Fibroblast of peridontal ligament (primary cell): ENCODE measurements around the gene AFG3L2.
"Not testable (repeated sequence)": the region's sequence is repeated elsewhere in the genome, so short reads cannot be mapped to it uniquely, and the experiment has no call there.

Experiments
- DNase-seq: peaks from one replicate; pipeline ENCODE4 v3.0.0-alpha.2; 2010; ENCODE audit errors: extremely low read depth

AFG3L2 gene

GRCh38 chr18:12397254-12397653 lies 20.2 kb upstream of the AFG3L2 start:
- DNase-seq, result no peak

GRCh38 chr18:12394428-12394827 lies 17.4 kb upstream of the AFG3L2 start:
- no peak for DNase-seq

- no peak for DNase-seq
Observed at GRCh38 chr18:12393998-12394397, 17.0 kb upstream of the AFG3L2 start.

GRCh38 chr18:12393510-12393909 lies 16.5 kb upstream of the AFG3L2 start:
- DNase-seq, result no peak

- DNase-seq, result peak; percentile 83
Observed at GRCh38 chr18:12391487-12392165, 14.6 kb upstream of the AFG3L2 start.

- DNase-seq, result no peak
Observed at GRCh38 chr18:12388442-12388841, 11.4 kb upstream of the AFG3L2 start.

- peak; percentile 54 for DNase-seq
Observed at GRCh38 chr18:12384261-12384660, 7.2 kb upstream of the AFG3L2 start.

GRCh38 chr18:12383759-12384158 lies 6.7 kb upstream of the AFG3L2 start:
- not testable (repeated sequence) for DNase-seq

- not testable (repeated sequence) for DNase-seq
Observed at GRCh38 chr18:12382221-12382814, 5.3 kb upstream of the AFG3L2 start.

- not testable (repeated sequence) for DNase-seq
Observed at GRCh38 chr18:12378198-12378558, 1.2 kb upstream of the AFG3L2 start.

GRCh38 chr18:12377556-12378197 lies 650 bp upstream of the AFG3L2 start:
- DNase-seq, result no peak

GRCh38 chr18:12376034-12376753 lies 833 bp downstream of the AFG3L2 start:
- peak; percentile 34 for DNase-seq

GRCh38 chr18:12374401-12374800 lies 2.6 kb downstream of the AFG3L2 start:
- no peak for DNase-seq

- no peak for DNase-seq
Observed at GRCh38 chr18:12373771-12374116, 3.3 kb downstream of the AFG3L2 start.

GRCh38 chr18:12373116-12373770 lies 3.8 kb downstream of the AFG3L2 start:
- DNase-seq, result no peak

- DNase-seq, result no peak
Observed at GRCh38 chr18:12372406-12372805, 4.6 kb downstream of the AFG3L2 start.

GRCh38 chr18:12371590-12371989 lies 5.4 kb downstream of the AFG3L2 start:
- DNase-seq, result no peak

- no peak for DNase-seq
Observed at GRCh38 chr18:12369211-12369610, 7.8 kb downstream of the AFG3L2 start.

GRCh38 chr18:12366784-12367183 lies 10.2 kb downstream of the AFG3L2 start:
- no peak for DNase-seq

- DNase-seq, result no peak
Observed at GRCh38 chr18:12366379-12366778, 10.6 kb downstream of the AFG3L2 start.

GRCh38 chr18:12362473-12363174 lies 14.4 kb downstream of the AFG3L2 start:
- DNase-seq, result no peak
